GM12872 (cell line): ENCODE data around the gene L3MBTL2.

ENCODE experiments used
- CTCF ChIP-seq: IDR thresholded peaks from 3 replicates; pipeline ENCODE4 v1.5.1; 2011; ENCODE audit warnings: low read depth, mild to moderate bottlenecking, low read length, moderate library complexity; ENCODE audit not compliant: insufficient read depth

L3MBTL2 gene

DNA sequence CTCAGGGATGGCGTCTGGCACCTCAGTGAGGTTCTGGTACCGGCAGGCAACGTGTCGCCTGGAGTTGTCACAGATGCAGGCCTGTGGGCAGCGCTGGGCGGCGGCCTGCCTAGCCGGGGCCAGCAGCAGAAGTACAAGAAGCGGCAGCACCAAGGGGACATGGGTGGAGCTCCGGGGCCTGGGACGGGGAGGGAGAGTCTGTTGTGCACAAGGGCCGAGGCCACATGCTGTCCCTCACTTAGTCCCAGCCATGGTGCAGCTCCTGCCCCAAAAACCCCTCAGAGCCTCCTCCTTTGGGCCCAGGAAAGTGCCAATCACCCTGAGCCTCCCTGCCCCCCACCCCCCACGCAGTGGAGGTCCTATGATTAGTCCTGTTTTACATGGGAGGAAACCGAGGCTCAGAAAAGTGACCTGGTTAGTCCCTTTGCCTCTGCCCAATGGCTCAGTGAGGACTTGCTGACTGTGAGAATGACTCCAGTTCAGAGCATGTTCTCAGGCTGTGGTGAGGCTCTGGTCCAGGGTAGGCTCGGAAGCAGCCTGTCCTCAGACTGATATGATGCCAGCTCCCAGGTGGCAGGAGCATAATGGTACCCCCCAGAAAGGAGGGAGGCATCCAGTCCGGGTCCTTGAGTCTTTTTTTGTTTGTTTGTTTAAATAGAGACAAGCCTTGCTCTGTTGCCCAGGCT, 34.5 kb downstream of the L3MBTL2 start:
- TF ChIP-seq CTCF, result no peak

- TF ChIP-seq CTCF, result no peak
These were observed 35.4 kb downstream of the L3MBTL2 start, which contains the start of gene CHADL for GRCh38 chr22:41240377-41241132. Gene CHADL, minus strand, starts transcription at chr22:41240931. Its CDS starts 50 bp downstream, at chr22:41240881.

- no peak for TF ChIP-seq CTCF
These were observed 36.1 kb downstream of the L3MBTL2 start for GRCh38 chr22:41241133-41241676.

- TF ChIP-seq CTCF, result no peak
These were observed 37.4 kb downstream of the L3MBTL2 start for GRCh38 chr22:41242396-41243117.

DNA sequence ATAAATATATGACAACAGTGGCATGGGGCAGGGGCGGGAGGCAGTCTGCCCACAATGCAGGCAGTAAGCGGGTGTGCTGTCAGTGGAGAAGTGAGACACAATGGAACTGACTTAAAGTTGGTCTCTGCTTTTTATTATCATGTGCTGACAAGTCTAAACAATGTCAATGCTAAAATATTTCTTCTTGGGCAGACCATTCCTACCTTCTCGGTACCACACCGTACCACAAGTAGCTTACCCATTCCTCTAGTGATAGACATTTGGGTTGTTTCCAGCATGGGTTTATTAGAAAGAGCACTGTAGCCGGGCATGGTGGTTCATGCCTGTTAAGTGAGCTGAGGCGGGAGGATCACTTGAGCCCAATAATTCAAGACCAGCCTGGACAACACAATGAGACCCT, 38.2 kb downstream of the L3MBTL2 start:
- no peak for TF ChIP-seq CTCF

GRCh38 chr22:41245917-41246499, 40.9 kb downstream of the L3MBTL2 start:
- TF ChIP-seq CTCF, result no peak

DNA sequence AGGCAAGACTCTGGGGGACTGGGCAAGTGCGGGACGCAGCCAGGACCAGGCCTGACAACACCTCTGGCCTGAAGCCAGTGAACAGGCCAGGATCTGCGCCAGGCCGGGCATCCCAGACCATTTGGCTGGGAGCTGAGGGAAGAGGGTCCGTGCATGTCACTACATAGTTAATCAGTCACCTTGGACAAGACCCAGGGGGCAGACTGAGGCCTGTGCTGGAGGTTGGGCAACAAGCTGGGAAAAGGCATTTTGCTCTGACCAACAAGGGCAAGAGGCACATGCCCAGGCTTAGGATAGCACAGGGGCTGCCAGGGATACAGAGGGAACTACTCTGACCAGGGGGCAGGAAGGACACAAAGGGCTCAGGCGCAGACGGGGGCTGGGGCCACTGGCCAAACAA, 42.6 kb downstream of the L3MBTL2 start:
- no peak for TF ChIP-seq CTCF
